Measurements from ENCODE around the gene RALB.

DNA sequence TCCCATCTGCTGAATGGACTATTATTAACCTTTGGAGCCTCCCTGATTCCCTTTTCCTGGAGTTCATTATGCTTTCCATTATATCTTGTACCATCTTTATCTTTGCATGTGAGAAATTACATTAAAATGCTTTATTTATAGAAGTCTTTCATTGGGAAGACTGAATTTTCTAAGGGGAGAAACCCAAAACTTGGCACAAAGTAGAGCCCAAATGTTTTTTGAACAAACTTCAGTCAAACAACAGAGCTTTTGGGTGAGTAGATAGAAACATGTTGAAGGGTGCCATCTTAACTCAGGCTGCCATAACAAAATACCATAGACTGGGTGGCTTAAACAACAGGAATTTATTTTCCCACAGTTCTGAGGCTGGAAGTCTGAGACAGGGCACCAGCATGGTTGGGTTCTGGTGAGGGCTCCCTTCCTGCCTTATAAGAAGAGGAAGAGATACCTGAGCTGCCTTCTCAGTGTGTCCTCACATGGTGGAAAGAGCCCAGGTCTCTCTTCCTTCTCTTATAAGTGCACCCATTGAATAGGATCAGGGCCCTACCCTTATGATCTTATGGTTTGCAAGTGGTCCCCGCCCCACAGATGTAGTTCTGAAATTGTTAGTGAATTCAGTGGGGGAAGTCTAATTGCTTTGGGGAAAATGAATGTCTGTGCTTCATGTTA is 19.2 kb downstream of the RALB start:
- no peak for TF ChIP-seq CTCF (IDR thresholded peaks at IDR 0.05)
- TF ChIP-seq POLR2A (IDR thresholded peaks at IDR 0.05) = no peak

All from stomach (tissue), 4 donors.